Left lung (tissue), 10 donors: Measurements from ENCODE around the gene YTHDF1. TPM values are rescaled to one million over a fixed set of nuclear protein-coding genes. Genes with fewer than 3 reads are reported as not detected.

Experiments used
- ATAC-seq: fragments of 200-7000 bp; cut with Tn5 transposase; one replicate; pipeline ENCODE4 v1.9.1; 2020; ENCODE audit warnings: moderate library complexity
- DNase-seq, 4 donors: peaks; one replicate each; pipeline ENCODE4 v3.0.0-alpha.2; 2013 to 2020
- H3K27ac ChIP-seq, 2 donors: fragments of 200-600 bp; sonication (generic) in 1 of 2; one replicate each; pipeline versions ENCODE4 v1.5.0 to v1.8.0; 2020 to 2021
- H3K27me3 ChIP-seq, 2 donors: fragments of 200-600 bp; sonication (generic) in 1 of 2; one replicate each; pipeline versions ENCODE4 v1.5.0 to v1.8.0; 2020 to 2021
- H3K36me3 ChIP-seq, 2 donors: fragments of 200-600 bp; sonication (generic) in 1 of 2; one replicate each; pipeline versions ENCODE4 v1.5.0 to v1.8.0; 2020 to 2021
- H3K4me1 ChIP-seq, 2 donors: fragments of 200-600 bp; one replicate each; pipeline ENCODE4 v1.8.0; 2021
- H3K4me3 ChIP-seq, 2 donors: fragments of 200-600 bp; sonication (generic) in 1 of 2; one replicate each; pipeline versions ENCODE4 v1.5.0 to v1.8.0; 2020 to 2021; ENCODE audit warnings: mild to moderate bottlenecking in 1 of 2
- H3K9me3 ChIP-seq, 2 donors: fragments of 200-600 bp; sonication (generic) in 1 of 2; one replicate each; pipeline versions ENCODE4 v1.5.0 to v1.8.0; 2020 to 2021
- intact Hi-C, 2 donors: fragments of 100-400 bp; cut with DNase I; formaldehyde crosslinking; loops; one replicate each; pipeline versions ENCODE4 v1.11.2 to v1.14.2; 2022
- polyA plus RNA-seq, 6 donors: library from polyadenylated mRNA; unstranded; fragments of 120-200 nt; gene quantifications; one replicate each; pipeline ENCODE4 v1.2.1, GENCODE V29; 2013; ENCODE audit not compliant: insufficient read length in 6 of 6
- total RNA-seq, 2 donors: library from RNA; stranded (reverse); fragmentation: NEBNext Ultra II Directional; extraction: Animal tissue kit (Norgen Biotek cat#: 25700); gene quantifications; one replicate each; pipeline ENCODE4 v1.2.1, GENCODE V29; 2021
- TF ChIP-seq, protein P1 (sequence below), 2 donors: fragments of 200-600 bp; sonication (generic) in 1 of 2; IDR thresholded peaks; one replicate each; pipeline versions ENCODE4 v1.5.0 to v1.8.0; 2021; ENCODE audit warnings: antibody characterized with exemption in 2 of 2
- donor health status: DM: no; HTN: yes; CAD: no.
- donor health status: DM: no; HTN: no; CAD: no.

The YTHDF1 gene
- total and polyA plus RNA-seq, 8 donors: 34.3 to 43.3 (median 36.5) TPM

DNA sequence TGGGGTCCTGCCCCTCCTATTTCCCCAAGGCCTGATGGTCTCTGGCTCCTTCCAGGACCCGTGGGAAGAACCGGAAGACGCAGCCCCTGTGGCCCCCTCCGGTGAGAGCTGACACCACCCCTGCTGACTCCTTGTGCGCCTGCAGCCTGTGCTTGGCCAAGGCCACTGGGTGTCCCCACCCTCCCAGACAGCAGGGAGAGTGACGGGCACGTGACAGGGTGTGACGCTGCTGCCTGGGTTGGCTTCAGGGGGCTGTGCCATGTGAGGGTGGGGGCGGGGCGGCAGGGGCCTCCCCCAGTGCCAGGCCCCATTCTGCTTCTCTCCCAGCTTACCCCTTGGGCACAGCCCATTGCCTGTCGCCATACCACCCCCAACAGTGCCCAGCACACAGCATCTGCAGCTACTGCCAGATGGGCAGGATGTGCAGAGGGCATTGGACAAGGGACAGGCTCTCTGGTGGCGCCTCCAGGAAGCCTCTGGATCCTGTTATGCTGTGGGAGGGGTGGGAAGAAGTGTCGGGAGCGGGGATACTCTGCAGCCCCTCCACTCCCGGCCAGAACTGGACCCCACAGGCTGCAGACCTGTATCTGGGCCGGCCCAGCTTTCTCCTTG, 22.7 kb upstream of the YTHDF1 start:
- TF ChIP-seq, protein P1, sequence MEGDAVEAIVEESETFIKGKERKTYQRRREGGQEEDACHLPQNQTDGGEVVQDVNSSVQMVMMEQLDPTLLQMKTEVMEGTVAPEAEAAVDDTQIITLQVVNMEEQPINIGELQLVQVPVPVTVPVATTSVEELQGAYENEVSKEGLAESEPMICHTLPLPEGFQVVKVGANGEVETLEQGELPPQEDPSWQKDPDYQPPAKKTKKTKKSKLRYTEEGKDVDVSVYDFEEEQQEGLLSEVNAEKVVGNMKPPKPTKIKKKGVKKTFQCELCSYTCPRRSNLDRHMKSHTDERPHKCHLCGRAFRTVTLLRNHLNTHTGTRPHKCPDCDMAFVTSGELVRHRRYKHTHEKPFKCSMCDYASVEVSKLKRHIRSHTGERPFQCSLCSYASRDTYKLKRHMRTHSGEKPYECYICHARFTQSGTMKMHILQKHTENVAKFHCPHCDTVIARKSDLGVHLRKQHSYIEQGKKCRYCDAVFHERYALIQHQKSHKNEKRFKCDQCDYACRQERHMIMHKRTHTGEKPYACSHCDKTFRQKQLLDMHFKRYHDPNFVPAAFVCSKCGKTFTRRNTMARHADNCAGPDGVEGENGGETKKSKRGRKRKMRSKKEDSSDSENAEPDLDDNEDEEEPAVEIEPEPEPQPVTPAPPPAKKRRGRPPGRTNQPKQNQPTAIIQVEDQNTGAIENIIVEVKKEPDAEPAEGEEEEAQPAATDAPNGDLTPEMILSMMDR (IDR thresholded peaks at IDR 0.05): no peak
- Histone ChIP-seq H3K4me3 (no peak overlapping the region), H3K27ac (no peak overlapping the region), H3K36me3 (no peaks in the 10 kb centered on the region), H3K9me3 (no peaks in the 10 kb centered on the region), H3K4me1 (no peaks in the 10 kb centered on the region), H3K27me3 (peaks cover 0 to 95% of the 10 kb centered on the region in 2 donors)
- ATAC-seq (no peak), DNase-seq (peak in 1 of 4 donors; percentile 52)
- intact Hi-C loops: no loop called here

DNA sequence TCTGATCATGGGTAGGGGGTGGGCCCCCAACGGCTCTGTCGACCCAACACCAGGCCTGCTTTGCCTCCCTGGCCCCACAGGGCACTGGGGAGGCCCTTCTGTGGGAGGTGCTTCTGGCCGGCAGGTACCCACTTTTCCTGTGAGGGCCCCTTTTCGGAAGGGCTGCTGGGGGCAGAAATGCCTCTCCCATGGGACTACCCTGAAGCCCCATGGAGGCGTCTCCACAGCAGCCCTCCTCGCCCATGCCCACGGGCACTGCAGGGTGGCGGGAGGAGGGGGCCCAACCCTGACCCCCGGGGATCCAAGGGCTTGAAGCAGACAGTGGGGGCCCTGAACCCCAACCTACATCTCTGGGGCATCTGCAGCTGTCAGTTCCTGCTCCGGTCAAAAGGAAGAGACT, 22.1 kb upstream of the YTHDF1 start:
- Histone ChIP-seq H3K4me1 (no peaks in the 10 kb centered on the region), H3K4me3 (no peak overlapping the region), H3K27ac (no peak overlapping the region), H3K36me3 (no peaks in the 10 kb centered on the region), H3K9me3 (no peaks in the 10 kb centered on the region), H3K27me3 (peaks cover 0 to 95% of the 10 kb centered on the region in 2 donors)
- DNase-seq (no peak), ATAC-seq (no peak)
- intact Hi-C loops: no loop called here
- TF ChIP-seq, protein P1 (IDR thresholded peaks at IDR 0.05): no peak

DNA sequence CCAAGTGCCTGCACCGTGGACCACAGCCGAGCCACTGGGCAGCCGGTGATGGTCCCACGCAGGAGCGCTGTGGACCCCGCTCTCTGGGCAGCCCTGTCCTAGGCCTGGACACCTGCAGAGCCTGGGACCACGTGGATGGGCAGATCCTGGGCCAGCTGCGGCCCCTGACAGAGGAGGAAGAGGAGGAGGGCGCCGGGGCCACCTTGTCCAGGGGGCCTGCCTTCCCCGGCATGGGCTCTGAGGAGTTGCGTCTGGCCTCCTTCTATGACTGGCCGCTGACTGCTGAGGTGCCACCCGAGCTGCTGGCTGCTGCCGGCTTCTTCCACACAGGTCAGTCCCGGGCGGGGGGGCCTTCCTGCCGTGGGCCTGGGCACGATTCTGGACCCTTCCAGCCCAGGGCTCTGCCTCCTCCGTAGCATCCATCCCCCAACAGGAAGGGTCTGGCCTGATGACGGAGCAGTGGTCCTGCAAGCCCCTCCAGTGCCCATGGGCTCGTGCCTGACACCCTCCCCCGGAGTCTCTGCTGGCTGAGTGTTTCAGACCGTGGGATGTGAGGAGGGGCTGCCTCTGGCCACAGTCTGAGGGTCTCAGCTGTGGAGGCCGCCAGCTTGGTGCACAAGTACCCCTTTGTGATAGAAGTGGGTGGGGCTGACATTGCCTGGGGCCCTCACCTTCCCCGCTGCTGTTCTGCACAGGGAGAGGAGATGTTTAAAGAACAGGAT, 20.3 kb upstream of the YTHDF1 start:
- Histone ChIP-seq H3K9me3 (no peaks in the 10 kb centered on the region), H3K27me3 (peaks cover 0 to 98% of the 10 kb centered on the region in 2 donors), H3K27ac (no peak overlapping the region), H3K4me1 (no peaks in the 10 kb centered on the region), H3K4me3 (no peak overlapping the region), H3K36me3 (no peaks in the 10 kb centered on the region)
- ATAC-seq (no peak), DNase-seq (no peak)
- intact Hi-C loops: no loop called here
- TF ChIP-seq, protein P1 (IDR thresholded peaks at IDR 0.05): no peak

DNA sequence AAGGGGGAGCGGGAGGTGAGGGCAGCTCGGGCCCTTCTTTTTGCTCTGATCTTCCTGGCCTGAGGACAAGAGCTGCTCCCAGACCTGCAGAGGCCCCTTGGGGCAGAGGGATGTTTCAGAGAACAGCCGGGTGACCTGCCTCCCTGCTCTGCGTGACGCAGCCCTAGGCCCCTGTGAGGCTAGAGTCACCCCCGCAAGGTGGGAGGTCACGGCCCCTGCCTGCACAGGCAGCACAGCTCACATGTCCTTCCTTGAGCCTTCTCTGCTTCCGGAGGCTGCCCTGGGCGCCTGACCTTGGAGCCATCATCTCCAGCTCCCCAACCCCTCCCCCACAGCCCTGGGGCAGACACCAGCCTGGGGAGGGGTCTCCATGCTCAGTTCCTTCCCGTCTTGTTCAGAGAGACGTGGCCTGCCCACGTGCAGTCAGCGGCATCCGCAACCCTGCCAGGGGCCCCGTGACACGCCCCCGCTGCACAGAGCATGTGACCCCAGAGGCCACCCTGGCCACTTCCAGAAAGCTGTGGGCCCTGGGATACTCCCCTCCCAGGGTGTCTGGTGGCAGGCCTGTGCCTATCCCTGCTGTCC, 19.6 kb upstream of the YTHDF1 start, which contains the start of gene BIRC7:
BIRC7 (plus strand) TSS at position 507 of the 585 bp plus-strand sequence. CDS start 192 bp downstream, outside the sequence.
- intact Hi-C loops: no loop called here
- no peak for DNase-seq

More for the DNA sequence above, 19.6 kb upstream of the YTHDF1 start, which contains the start of gene BIRC7:
- Histone ChIP-seq H3K4me3 (no peak within 1 kb of the TSS), H3K9me3 (no peaks in the 10 kb centered on the region), H3K27ac (no peak within 1 kb of the TSS), H3K4me1 (no peaks in the 10 kb centered on the region), H3K36me3 (no peaks in the 10 kb centered on the region), H3K27me3 (peaks cover 0 to 98% of the 10 kb centered on the region in 2 donors)
- ATAC-seq: no peak
- TF ChIP-seq, protein P1 (IDR thresholded peaks at IDR 0.05): no peak
